Prostate gland (tissue), 2 donors: ENCODE results near the gene TBC1D22B. TPM values are rescaled to one million over a fixed set of nuclear protein-coding genes. Genes with fewer than 3 reads are reported as not detected.
"Not testable (repeated sequence)": the region's sequence is repeated elsewhere in the genome, so short reads cannot be mapped to it uniquely, and the experiment has no call there.

ENCODE experiments used
- DNase-seq: peaks from one replicate; pipeline ENCODE4 v3.0.0-alpha.2; 2019; ENCODE audit warnings: low spot score
- H3K27ac ChIP-seq, 2 donors: fragments of 200-600 bp; sonication (generic); 2 replicates each; pipeline ENCODE4 v1.5.1; 2017 to 2019
- H3K27me3 ChIP-seq: fragments of 200-600 bp; sonication (generic); replicated peaks from 2 replicates; pipeline ENCODE4 v1.5.1; 2019; ENCODE audit not compliant: insufficient read depth
- H3K36me3 ChIP-seq, 2 donors: fragments of 200-600 bp; sonication (generic); 1 replicate in 1 of 2; 2 replicates in 1 of 2; pipeline versions ENCODE4 v1.5.1 to v1.8.1; 2017 to 2019
- H3K4me1 ChIP-seq: fragments of 200-600 bp; sonication (generic); replicated peaks from 2 replicates; pipeline ENCODE4 v1.5.1; 2019
- H3K4me3 ChIP-seq, 2 donors: fragments of 200-600 bp; sonication (generic); 2 replicates each; pipeline ENCODE4 v1.5.1; 2017 to 2019
- H3K9me3 ChIP-seq: fragments of 200-600 bp; sonication (generic); 2 replicates; pipeline ENCODE4 v1.5.1; 2017
- POLR2A ChIP-seq: fragments of 450-650 bp; IDR thresholded peaks from one replicate; pipeline ENCODE4 v1.6.1; 2016; ENCODE audit warnings: antibody characterized with exemption, mild to moderate bottlenecking
- POLR2AphosphoS5 ChIP-seq: sonication (generic); formaldehyde crosslinking; IDR thresholded peaks from one replicate; pipeline ENCODE4 v1.6.1; 2017; ENCODE audit warnings: antibody characterized with exemption
- WGBS: methylation state at CpG from one replicate; pipeline ENCODE4 v1.1.5; 2018; 5-methylcytosine and 5-hydroxymethylcytosine counted together
- intact Hi-C: fragments of 100-400 bp; cut with DNase I; formaldehyde crosslinking; loops from one replicate; pipeline ENCODE4 v1.14.2; 2022
- total RNA-seq, 2 donors: library from RNA; depleted of rRNA; stranded (reverse); fragments of >200 nt; gene quantifications; one replicate each; pipeline ENCODE4 v1.1.0, GENCODE V29; 2016
- TF ChIP-seq, protein P1 (sequence below), 4 experiments: fragments of 200-600 bp in 2 of 4; fragments of 450-650 bp in 2 of 4; sonication (generic) in 2 of 4; IDR thresholded peaks; 1 replicate in 3 of 4; 2 replicates in 1 of 4; pipeline ENCODE4 v1.5.1; 2016 to 2019; ENCODE audit warnings: antibody characterized with exemption in 4 of 4, mild to moderate bottlenecking in 2 of 4, moderate library complexity in 2 of 4

Gene TBC1D22B
- total RNA-seq, 2 donors from 2014 or later = 10.7 to 27.0 TPM

DNA sequence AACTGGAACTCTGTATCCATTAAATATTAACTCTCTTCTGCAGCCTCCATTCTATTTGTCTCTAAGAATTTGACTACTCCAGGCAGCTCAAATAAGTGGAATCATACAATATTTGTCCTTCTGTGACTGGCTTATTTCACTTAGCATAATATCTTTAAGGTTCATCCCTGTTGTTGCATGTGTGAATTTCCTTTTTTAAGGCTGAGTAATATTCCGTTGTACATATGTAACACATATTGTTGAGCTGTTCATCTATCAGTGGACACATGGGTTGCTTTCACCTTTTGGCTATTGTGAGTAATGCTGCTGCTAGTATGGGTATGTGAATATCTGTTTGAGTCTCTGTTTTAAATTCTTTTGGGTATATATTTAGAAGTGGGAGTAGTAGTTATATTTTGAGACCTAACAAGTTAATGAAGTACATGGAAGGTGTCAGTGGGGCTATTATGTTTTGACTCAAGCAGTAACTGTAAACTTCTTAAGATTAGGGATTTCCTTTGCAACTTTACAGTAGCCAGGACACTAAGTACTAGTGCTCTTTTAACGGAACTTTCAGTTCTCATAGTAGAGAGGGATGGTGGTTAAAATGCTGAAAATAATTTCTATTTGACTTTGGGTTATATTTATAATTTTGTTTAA, 30.1 kb downstream of the TBC1D22B start:
- TF ChIP-seq POLR2AphosphoS5 = no peak
- TF ChIP-seq POLR2A = no peak
- TF ChIP-seq, protein P1, sequence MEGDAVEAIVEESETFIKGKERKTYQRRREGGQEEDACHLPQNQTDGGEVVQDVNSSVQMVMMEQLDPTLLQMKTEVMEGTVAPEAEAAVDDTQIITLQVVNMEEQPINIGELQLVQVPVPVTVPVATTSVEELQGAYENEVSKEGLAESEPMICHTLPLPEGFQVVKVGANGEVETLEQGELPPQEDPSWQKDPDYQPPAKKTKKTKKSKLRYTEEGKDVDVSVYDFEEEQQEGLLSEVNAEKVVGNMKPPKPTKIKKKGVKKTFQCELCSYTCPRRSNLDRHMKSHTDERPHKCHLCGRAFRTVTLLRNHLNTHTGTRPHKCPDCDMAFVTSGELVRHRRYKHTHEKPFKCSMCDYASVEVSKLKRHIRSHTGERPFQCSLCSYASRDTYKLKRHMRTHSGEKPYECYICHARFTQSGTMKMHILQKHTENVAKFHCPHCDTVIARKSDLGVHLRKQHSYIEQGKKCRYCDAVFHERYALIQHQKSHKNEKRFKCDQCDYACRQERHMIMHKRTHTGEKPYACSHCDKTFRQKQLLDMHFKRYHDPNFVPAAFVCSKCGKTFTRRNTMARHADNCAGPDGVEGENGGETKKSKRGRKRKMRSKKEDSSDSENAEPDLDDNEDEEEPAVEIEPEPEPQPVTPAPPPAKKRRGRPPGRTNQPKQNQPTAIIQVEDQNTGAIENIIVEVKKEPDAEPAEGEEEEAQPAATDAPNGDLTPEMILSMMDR (IDR thresholded peaks at IDR 0.05) = no peak
- DNase-seq = no peak
- Histone ChIP-seq H3K36me3 (no peaks in the 10 kb centered on the region), H3K27me3 (no peaks in the 10 kb centered on the region), H3K27ac (no peak overlapping the region), H3K4me1 (no peaks in the 10 kb centered on the region), H3K4me3 (no peak overlapping the region), H3K9me3 (no peaks in the 10 kb centered on the region)
- intact Hi-C loops = no loop called here
- 87% methylated on average over 2 of the region's 2 CpGs for WGBS

DNA sequence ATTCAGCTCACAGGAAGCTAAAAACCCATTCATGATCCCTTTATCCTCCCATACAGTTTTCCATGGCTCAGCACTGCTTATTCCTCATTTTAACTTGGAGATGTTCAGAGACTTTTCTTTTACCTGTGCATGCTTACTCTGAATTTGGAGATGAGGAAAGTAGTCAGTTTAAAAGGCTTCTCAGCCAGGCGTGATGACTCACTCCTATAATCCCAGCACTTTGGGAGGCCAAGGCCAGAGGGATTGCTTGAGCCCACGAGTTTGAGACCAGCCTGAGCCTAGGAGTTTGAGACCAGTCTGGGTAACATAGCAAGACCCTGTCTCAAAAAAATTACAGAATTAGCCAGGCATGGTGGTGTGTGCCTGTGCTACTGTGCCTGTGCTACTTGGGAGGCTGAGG, 30.7 kb downstream of the TBC1D22B start:
- H3K36me3 ChIP-seq = no peaks in the 10 kb centered on the region
- TF ChIP-seq POLR2A (no peak), POLR2AphosphoS5 (no peak)
- TF ChIP-seq, protein P1 (IDR thresholded peaks at IDR 0.05) = no peak
- intact Hi-C loops = no loop called here
- H3K4me3 ChIP-seq = no peak overlapping the region
- no peak for DNase-seq
- WGBS = 69% methylated on average over 2 of the region's 2 CpGs
- H3K27ac ChIP-seq = no peak overlapping the region
- no peaks in the 10 kb centered on the region for H3K27me3 ChIP-seq
- no peaks in the 10 kb centered on the region for H3K4me1 ChIP-seq
- no peaks in the 10 kb centered on the region for H3K9me3 ChIP-seq

DNA sequence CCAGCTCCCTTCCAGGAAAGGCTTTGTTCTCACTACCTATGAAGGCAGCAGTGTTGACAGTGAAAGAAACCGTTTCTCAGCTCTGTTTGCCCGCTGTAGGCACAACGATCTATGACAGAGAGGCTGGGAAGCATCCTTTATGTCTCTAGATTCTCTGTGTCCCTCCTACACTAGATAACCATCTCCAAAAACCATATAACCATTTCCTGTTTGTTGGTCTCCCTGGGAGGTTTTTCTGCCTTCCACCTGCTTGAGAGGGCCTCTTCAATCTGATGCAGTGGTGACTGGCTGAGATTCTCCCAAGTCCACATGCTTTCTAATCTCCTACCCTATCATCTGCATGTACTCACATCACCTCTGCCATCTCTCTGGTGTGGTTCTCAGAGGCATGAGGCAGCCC, 32.4 kb downstream of the TBC1D22B start:
- Histone ChIP-seq H3K9me3 (no peaks in the 10 kb centered on the region), H3K4me3 (no peak overlapping the region), H3K27ac (no peak overlapping the region), H3K4me1 (no peaks in the 10 kb centered on the region), H3K27me3 (no peaks in the 10 kb centered on the region), H3K36me3 (no peaks in the 10 kb centered on the region)
- DNase-seq = no peak
- WGBS = 75% methylated on average over 3 of the region's 3 CpGs
- TF ChIP-seq, protein P1 (IDR thresholded peaks at IDR 0.05) = no peak
- TF ChIP-seq POLR2A (no peak), POLR2AphosphoS5 (no peak)
- intact Hi-C loops = no loop called here

DNA sequence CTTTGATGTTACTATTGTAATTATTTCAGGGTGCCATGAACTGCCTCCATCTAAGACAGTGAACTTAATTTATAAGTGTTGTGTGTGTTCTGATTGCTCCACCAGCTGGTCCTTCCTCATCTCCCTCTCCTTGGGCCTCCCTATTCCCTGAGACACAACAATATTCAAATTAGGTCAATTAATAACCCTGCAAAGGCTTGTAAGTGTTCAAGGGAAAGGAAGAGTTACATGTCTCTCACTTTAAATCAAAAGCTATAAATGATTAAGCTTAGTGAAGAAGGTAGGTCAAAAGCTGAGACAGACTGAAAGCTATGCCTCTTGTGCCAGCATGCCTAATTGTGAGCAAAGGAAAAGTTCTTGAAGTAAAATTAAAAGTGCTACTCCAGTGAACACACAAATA, 35.9 kb downstream of the TBC1D22B start:
- no peak overlapping the region for H3K4me3 ChIP-seq

DNA sequence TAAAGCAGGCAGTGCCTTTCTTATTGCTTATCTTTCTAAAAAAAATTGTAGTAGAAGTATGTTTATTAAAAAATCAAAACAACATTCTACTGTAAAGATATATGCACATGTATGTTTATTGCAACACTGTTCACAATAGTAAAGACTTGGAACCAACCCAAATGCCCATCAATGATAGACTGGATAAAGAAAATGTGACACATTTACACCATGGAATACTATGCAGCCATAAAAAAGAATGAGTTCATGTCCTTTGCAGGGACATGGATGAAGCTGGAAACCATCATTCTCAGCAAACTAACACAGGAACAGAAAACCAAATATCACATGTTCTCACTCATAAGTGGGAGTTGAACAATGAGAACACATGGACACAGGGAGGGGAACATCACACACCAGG, 40.1 kb downstream of the TBC1D22B start:
- intact Hi-C loops, DNase-seq, H3K4me1 ChIP-seq, H3K4me3 ChIP-seq, H3K9me3 ChIP-seq, H3K27ac ChIP-seq, H3K36me3 ChIP-seq, H3K27me3 ChIP-seq: not testable (repeated sequence)

More for the DNA sequence above, 35.9 kb downstream of the TBC1D22B start:
- TF ChIP-seq POLR2A (no peak), POLR2AphosphoS5 (no peak)
- TF ChIP-seq, protein P1 (IDR thresholded peaks at IDR 0.05) = no peak
- Histone ChIP-seq H3K9me3 (no peaks in the 10 kb centered on the region), H3K36me3 (no peaks in the 10 kb centered on the region), H3K27me3 (no peaks in the 10 kb centered on the region), H3K4me1 (no peaks in the 10 kb centered on the region), H3K27ac (no peak overlapping the region)
- DNase-seq = no peak
- intact Hi-C loops = no loop called here
